NCI-H2029 treated with DMSO at 0.1 percent for 48 hours (cell line): ENCODE data around the gene ALDH1A3.
"Not testable (repeated sequence)": the region's sequence is repeated elsewhere in the genome, so short reads cannot be mapped to it uniquely, and the experiment has no call there.

Experiments
- DNase-seq: peaks from one replicate; lab custom pipeline; 2025; lab: John Stamatoyannopoulos, UW

The ALDH1A3 gene

DNA sequence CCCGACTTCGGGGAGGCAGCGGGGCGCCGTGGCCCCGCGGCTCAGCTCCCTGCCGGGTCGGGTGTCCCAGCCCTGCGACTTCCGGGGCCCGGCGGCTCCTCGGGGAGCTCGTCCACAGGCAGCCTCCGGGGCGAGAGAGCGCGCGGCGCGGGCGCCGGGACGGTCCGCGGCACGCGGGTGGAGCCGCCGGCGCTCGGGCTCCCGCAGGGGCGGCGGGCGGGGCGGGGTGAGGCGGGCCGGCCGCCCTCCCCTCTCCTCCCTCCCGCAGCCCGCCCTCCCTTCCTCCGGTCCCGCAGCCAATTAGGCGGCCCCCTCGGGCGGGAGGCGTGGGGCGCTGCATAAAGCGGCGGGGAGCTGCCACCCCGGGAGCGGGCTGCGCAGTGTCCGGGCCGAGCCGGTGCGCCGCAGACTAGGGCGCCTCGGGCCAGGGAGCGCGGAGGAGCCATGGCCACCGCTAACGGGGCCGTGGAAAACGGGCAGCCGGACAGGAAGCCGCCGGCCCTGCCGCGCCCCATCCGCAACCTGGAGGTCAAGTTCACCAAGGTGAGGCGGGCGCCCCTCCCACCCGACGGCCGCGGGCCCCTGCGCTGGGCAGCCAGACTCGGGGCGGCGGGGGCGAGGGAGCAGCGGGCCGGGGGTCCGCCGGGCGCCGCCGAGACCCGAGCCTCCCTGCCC is at the start of gene ALDH1A3:
Gene ALDH1A3 (plus strand): TSS at position 368 of the 675 bp plus-strand sequence. CDS start 77 bp downstream, at position 445.
- DNase-seq: no peak

GRCh38 chr15:100831467-100831866 is 48.2 kb upstream of the ALDH1A3 start:
- no peak for DNase-seq

DNA sequence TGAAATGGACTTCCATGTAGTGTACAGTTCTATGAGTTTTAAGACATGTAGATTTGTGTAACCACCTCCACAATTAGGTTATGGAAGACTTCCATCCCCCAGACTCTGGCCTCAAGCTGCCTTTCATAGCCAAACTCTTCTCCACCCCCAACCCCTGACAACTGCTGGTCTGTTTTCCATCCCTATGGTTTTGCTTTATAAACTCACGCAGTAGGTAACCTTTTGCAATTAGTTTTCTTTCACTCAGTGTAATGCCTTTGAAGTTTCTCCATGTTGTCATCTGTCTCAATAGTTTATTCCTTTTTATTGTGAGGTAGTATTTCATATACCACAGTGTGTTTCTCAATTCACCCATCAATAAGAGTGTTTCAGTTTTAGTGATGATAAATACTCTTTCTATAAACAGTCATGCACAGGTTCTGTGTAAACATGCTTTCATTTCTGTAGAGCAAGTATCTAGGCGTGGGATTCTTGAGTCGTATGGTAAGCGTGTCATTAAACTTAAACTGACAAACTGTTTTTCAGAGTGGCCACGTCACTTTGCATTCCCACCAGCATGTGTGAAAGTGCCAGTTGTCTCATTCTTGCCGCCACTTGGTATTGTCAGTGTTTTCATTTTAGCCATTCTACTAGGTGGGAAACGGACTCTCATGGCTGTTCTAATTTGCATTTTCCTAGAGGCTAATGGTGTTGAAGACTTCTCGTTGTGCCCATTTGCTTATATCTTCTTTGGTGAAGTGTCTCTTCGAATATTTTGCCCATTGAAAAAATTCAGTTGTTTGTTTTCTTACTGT is 47.3 kb upstream of the ALDH1A3 start:
- DNase-seq: no peak

- no peak for DNase-seq
These were observed 45.9 kb upstream of the ALDH1A3 start for GRCh38 chr15:100833417-100834389.

- no peak for DNase-seq
These were observed 44.9 kb upstream of the ALDH1A3 start for GRCh38 chr15:100834731-100835130.

DNA sequence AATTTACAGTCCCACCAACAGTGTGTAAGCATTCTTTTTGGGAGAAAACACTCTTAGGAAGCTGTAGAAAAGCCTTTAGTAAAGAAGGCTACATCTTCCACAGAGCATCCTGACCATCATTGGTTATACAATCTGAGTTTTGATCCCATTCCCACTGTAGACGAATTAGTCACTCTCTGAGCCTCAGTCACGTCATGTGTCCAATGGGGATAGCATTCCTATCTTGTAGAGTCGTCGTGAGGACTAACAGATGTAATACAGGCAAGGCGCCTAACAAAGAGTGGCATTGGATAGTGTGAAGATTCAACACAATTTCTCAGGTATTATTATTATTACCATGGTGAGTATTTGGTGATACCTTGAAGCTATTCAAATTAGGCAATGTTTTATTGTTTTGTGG is 44.0 kb upstream of the ALDH1A3 start:
- DNase-seq: no peak

DNA sequence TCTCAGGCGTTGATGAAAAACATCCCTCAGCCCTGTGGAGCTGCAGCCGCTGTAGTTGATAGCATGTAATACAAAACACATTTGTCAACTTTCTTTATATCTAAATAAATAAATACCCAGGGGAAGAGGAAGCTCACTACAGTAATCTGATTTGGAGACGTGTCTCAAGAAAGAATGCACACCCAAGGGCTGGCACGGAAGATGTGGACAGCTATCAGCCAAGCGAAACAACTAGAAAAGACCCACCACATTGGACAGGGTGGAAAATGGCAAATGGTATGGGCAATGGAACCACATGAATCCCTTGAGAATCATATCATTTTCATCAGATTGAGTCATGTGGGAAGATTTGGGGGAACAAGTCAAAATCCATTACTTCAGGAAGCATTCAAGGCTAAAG is 43.1 kb upstream of the ALDH1A3 start:
- DNase-seq: no peak

- DNase-seq: no peak
These were observed 38.2 kb upstream of the ALDH1A3 start for GRCh38 chr15:100841426-100841825.

DNA sequence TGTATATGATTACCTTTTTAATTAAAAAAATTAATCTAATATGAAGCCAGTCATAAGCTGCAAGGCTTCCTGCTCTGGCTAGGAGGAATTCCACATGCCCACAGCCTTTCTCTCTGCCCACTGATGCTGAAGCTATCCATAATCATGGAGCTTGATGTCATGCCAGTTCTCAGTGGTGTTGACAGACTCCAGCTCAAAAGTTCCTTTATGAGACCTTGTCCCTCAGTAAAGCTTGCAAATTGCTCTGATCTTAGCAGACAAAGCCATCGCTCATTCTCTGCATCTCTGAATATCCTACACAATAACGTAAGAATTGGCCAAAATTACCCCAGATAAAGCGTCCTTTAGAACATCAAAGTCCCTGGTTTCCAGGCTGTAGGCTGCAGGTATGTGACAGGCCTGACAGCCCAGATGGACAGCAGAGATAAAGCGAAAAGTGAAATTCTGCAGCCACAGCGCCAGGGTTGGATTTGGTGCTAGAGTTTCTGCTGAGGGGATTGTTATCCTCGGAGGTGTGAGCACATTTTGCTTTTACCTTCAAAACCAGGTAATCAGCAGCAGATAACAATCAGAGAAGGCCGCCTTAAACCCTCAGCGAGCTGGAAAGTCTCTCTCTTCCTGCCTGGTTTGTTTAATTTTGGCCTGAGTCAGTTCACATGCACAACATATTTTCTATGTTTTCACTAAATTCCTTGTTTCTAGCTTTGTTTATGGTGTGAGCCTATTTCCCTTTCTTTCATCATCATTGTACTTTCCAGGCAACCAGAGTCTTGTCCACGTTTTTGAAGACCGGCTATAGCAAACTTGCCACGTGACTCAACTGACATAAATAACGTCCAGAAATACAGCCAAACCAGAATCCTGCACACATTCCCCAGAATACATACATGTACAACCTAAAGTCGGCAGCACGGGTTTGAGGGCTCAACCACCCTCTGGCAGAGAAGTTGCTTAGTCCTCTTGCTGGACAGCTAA is 36.6 kb upstream of the ALDH1A3 start:
- no peak for DNase-seq

GRCh38 chr15:100844167-100844566 is 35.5 kb upstream of the ALDH1A3 start:
- DNase-seq: no peak

DNA sequence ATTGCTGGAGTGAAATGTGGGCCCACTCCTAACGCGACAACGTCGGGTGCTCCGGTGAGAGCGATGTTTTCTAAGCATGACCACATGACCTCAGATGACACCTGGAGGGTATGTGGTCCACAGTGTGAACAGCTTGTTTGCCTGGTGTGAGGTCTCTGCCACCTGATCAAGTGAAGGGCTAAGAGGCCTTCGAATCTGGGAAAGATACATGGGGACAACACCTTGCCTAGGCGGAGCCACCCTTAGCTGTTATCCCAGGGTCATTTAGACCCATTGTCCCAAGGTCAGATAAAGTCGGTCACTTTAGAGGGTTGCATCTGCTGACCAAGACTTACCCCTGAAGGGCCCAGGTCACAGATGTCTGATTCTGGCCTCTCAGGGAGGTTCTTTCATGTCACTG is 34.9 kb upstream of the ALDH1A3 start:
- DNase-seq: no peak

GRCh38 chr15:100847194-100847593 is 32.4 kb upstream of the ALDH1A3 start:
- DNase-seq: no peak

- no peak for DNase-seq
These were observed 30.4 kb upstream of the ALDH1A3 start for GRCh38 chr15:100849021-100849854.

DNA sequence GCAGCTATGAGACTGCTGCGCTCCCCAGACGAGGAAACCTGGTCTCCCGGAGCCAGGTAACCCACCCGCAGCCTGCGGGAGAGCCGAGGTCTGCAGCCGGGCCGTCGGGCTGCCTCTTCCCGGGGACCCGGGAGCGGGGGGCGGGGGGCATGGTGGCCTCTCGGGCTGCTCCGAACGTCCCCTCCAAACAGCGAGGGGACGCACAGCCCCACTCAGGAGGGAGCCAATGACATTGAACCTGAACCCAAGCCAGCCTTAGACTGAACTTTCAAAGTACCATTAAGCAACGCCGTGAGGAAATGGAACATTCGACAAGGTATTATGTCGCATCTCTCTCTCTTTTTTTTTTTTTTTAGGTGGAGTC is 29.8 kb upstream of the ALDH1A3 start:
- DNase-seq: no peak

DNA sequence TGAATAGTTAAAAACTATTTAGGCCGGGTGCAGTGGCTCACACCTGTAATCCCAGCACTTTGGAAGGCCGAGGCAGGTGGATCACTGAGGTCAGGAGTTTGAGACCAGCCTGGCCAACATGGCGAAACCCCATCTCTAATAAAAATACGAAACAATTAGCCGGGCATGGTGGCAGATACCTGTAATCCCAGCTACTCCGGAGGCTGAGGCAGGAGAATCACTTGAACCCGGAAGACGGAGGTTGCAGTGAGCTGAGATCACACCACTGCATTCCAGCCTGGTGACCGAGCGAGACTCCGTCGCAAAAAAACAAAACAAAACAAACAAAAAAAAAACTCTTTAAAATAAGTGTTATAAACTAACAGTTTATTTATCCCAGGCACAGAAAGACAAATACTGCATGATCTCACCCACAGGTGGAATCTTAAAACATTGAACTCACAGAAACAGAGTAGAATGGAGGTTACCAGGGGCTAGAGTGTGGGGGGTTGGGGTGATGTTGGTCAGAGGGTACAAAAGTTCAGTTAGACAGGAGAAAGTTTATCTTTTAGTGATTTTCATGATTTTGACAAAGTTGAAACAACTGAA is 28.1 kb upstream of the ALDH1A3 start:
- DNase-seq: not testable (repeated sequence)

DNA sequence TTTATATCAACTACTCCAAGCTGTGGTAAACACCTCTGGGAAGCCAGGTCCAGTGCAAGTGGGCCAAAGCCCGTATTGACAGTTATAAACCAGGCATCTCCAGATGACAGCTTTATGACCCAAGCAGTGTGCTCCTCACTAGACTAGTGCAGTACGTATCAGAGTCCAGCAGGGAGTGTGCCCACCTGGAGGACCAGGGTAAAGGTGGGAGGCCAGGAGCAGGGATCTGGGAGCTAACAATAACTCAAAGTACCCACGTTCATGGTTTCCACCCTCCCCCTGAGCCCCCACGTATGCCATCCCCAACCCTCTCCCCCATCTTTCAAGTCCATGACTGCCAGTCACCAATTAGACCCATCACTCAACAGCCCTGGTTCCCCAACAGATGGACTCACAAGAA is 27.0 kb upstream of the ALDH1A3 start:
- no peak for DNase-seq

DNA sequence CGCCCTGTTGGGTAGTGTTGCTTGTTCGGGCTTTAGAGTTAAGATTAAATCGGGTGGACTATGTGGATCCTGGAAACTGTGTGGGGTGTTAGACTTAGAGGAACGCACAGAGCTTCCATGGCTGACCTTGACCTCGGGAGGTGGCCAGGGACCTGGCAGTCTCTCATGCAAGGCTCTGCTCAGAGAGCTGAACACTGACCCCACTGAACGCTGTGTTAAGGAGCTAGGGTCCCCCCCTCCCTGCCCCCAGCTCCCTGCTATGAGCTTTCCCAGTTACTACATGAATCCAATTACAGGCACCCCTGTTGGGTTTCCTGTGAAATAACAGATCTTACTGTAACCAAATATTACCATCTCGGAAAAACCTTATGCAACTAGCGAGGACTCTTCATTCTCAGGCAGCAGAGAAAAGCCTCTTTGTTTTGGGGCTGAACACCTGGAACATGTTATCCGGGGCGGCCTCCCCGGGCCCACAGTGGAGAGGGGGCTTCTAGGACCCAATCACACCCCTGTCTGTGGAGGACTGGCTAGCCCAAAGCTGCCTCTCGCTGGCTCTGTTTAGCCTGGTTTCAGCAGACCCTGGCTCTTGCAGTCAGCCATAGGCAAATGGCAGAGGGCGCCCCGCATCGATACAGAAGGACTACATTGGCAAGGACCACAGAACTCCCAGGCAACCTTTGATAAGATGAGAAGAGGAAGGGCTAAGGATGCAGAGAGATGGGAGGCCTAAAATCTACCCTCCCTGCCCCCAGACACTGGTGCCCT is 25.8 kb upstream of the ALDH1A3 start:
- DNase-seq: no peak

GRCh38 chr15:100856867-100857266 is 22.8 kb upstream of the ALDH1A3 start:
- no peak for DNase-seq

DNA sequence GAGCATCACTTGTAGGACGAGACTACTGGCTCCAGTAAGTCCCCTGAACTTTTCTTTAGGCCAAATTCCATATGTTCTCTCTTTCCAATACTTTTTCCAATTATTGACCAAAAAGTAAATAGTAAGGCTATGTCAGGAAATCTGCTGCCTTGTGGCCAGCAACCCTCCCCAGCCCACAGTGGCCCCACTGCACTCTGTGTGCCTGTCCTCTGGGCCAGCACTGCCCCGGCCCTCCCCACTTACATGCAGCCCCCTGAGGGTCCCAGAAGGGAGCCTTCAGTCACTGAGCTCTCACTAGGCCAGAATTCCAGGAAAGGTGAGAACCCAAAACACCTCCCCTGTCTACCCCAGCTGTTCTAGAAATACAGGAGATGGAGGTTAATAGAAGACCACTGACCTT is 21.3 kb upstream of the ALDH1A3 start:
- DNase-seq: no peak
